PC-9 (cell line): ENCODE measurements around the gene BRD3OS.

Experiments used
- EZH2 ChIP-seq: fragments of 200-600 bp; sonication (generic); IDR thresholded peaks from 2 replicates; pipeline ENCODE4 v1.8.0; 2017; ENCODE audit warnings: antibody characterized with exemption, low read depth
- TF ChIP-seq, protein P1 (sequence below): fragments of 200-600 bp; sonication (generic); conservative IDR thresholded peaks from 2 replicates; pipeline ENCODE4 v1.6.1; 2017; ENCODE audit warnings: mixed run types, antibody characterized with exemption, mild to moderate bottlenecking, moderate library complexity

DNA sequence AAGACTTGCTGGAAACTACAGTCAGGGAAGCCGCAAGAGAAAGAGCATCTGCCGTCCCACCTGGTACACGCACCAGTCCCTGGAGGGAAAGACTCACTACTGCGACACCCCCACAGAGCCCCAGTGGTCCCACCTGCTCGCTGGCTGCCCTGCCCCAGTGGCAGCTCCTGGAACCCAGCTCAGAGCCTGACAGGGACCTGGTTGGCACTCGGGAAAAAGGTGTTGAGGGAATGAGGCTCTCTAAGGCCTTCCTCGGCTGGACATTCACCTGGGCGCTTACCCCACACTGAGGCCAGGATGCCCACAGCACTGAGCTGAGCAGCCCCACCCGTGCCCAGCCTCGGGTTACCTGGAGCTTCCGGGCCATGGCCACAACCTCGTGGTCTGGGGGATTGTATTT is 19.7 kb downstream of the BRD3OS start:
- TF ChIP-seq EZH2, result no peak
- TF ChIP-seq, protein P1, sequence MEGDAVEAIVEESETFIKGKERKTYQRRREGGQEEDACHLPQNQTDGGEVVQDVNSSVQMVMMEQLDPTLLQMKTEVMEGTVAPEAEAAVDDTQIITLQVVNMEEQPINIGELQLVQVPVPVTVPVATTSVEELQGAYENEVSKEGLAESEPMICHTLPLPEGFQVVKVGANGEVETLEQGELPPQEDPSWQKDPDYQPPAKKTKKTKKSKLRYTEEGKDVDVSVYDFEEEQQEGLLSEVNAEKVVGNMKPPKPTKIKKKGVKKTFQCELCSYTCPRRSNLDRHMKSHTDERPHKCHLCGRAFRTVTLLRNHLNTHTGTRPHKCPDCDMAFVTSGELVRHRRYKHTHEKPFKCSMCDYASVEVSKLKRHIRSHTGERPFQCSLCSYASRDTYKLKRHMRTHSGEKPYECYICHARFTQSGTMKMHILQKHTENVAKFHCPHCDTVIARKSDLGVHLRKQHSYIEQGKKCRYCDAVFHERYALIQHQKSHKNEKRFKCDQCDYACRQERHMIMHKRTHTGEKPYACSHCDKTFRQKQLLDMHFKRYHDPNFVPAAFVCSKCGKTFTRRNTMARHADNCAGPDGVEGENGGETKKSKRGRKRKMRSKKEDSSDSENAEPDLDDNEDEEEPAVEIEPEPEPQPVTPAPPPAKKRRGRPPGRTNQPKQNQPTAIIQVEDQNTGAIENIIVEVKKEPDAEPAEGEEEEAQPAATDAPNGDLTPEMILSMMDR, result no peak
